TTC549 (cell line): ENCODE results near the gene SLC25A27.
"Not testable (repeated sequence)": the region's sequence is repeated elsewhere in the genome, so short reads cannot be mapped to it uniquely, and the experiment has no call there.

Experiments
- FAIRE-seq: peaks from 2 replicates; lab custom pipeline; 2012; peaks lifted over from hg19 to GRCh38; lab: Jason Lieb, UNC

The SLC25A27 gene

GRCh38 chr6:46652603-46653438 is at the start of gene SLC25A27, which contains the start of gene CYP39A1:
SLC25A27 (plus strand) TSS chr6:46652975; CDS start chr6:46653193, 218 bp downstream.
CYP39A1 (minus strand) TSS chr6:46652818; CDS start chr6:46652582, 236 bp downstream.
- no peak for FAIRE-seq

- FAIRE-seq: no peak
Measured at GRCh38 chr6:46605091-46605797, 47.5 kb upstream of the SLC25A27 start.

- FAIRE-seq: no peak
Measured at GRCh38 chr6:46606338-46606737, 46.4 kb upstream of the SLC25A27 start.

- FAIRE-seq: no peak
Measured at GRCh38 chr6:46610862-46611553, 41.8 kb upstream of the SLC25A27 start.

- FAIRE-seq: no peak
Measured at GRCh38 chr6:46612645-46613044, 40.1 kb upstream of the SLC25A27 start.

GRCh38 chr6:46618726-46619125 is 34.0 kb upstream of the SLC25A27 start:
- no peak for FAIRE-seq

GRCh38 chr6:46626228-46626909 is 26.4 kb upstream of the SLC25A27 start:
- peak; percentile 66 for FAIRE-seq

- no peak for FAIRE-seq
Measured at GRCh38 chr6:46626976-46627375, 25.8 kb upstream of the SLC25A27 start.

GRCh38 chr6:46628498-46628897 is 24.3 kb upstream of the SLC25A27 start:
- no peak for FAIRE-seq

- no peak for FAIRE-seq
Measured at GRCh38 chr6:46628976-46629375, 23.8 kb upstream of the SLC25A27 start.

- FAIRE-seq: no peak
Measured at GRCh38 chr6:46629691-46630090, 23.1 kb upstream of the SLC25A27 start.

- no peak for FAIRE-seq
Measured at GRCh38 chr6:46632053-46632452, 20.7 kb upstream of the SLC25A27 start.

GRCh38 chr6:46635462-46635861 is 17.3 kb upstream of the SLC25A27 start:
- no peak for FAIRE-seq

- no peak for FAIRE-seq
Measured at GRCh38 chr6:46637145-46637544, 15.6 kb upstream of the SLC25A27 start.

GRCh38 chr6:46637933-46638332 is 14.8 kb upstream of the SLC25A27 start:
- no peak for FAIRE-seq

GRCh38 chr6:46638650-46639049 is 14.1 kb upstream of the SLC25A27 start:
- FAIRE-seq: no peak

- no peak for FAIRE-seq
Measured at GRCh38 chr6:46642928-46643751, 9.6 kb upstream of the SLC25A27 start.

GRCh38 chr6:46645265-46645664 is 7.5 kb upstream of the SLC25A27 start:
- no peak for FAIRE-seq

- FAIRE-seq: not testable (repeated sequence)
Measured at GRCh38 chr6:46648108-46648507, 4.7 kb upstream of the SLC25A27 start.

GRCh38 chr6:46648869-46649492 is 3.8 kb upstream of the SLC25A27 start:
- FAIRE-seq: no peak

- no peak for FAIRE-seq
Measured at GRCh38 chr6:46651006-46651405, 1.8 kb upstream of the SLC25A27 start.
